Smooth muscle cell (in vitro differentiated cells): Measurements from ENCODE around the gene TRIM49C. TPM values are rescaled to one million over a fixed set of nuclear protein-coding genes. Genes with fewer than 3 reads are reported as not detected.
"Not testable (repeated sequence)": the region's sequence is repeated elsewhere in the genome, so short reads cannot be mapped to it uniquely, and the experiment has no call there.

Experiments
- DNase-seq: peaks from one replicate; lab custom pipeline; 2025; ENCODE audit not compliant: unreplicated experiment; lab: John Stamatoyannopoulos, UW
- H2AFZ ChIP-seq: fragments of 200-600 bp; sonication (generic); 2 replicates; pipeline ENCODE4 v1.6.0; 2016; ENCODE audit warnings: antibody characterized with exemption, low read depth, mild to moderate bottlenecking
- H3F3A ChIP-seq: fragments of 200-600 bp; sonication (generic); 2 replicates; pipeline ENCODE4 v1.6.0; 2017; ENCODE audit warnings: antibody characterized with exemption, low read depth
- H3K27ac ChIP-seq: fragments of 200-600 bp; sonication (generic); 2 replicates; pipeline ENCODE4 v1.5.1; 2016; ENCODE audit warnings: low read depth, mild to moderate bottlenecking
- H3K27me3 ChIP-seq: fragments of 200-600 bp; sonication (generic); 2 replicates; pipeline ENCODE4 v1.6.1; 2016; ENCODE audit warnings: low read depth, mild to moderate bottlenecking
- H3K36me3 ChIP-seq: fragments of 200-600 bp; sonication (generic); 2 replicates; pipeline ENCODE4 v1.5.1; 2016; ENCODE audit warnings: low read depth
- H3K4me1 ChIP-seq: fragments of 200-600 bp; sonication (generic); 2 replicates; pipeline ENCODE4 v1.5.1; 2016; ENCODE audit warnings: low read depth
- H3K4me2 ChIP-seq: fragments of 200-600 bp; sonication (generic); 2 replicates; pipeline ENCODE4 v1.6.0; 2016; ENCODE audit warnings: mild to moderate bottlenecking
- H3K4me3 ChIP-seq: fragments of 200-600 bp; sonication (generic); 2 replicates; pipeline ENCODE4 v1.5.1; 2016; ENCODE audit warnings: mild to moderate bottlenecking
- H3K79me2 ChIP-seq: fragments of 200-600 bp; sonication (generic); 2 replicates; pipeline ENCODE4 v1.6.0; 2016; ENCODE audit warnings: low read depth, mild to moderate bottlenecking
- H3K9ac ChIP-seq: fragments of 200-600 bp; sonication (generic); 2 replicates; pipeline ENCODE4 v1.6.0; 2016; ENCODE audit warnings: low read depth
- H3K9me3 ChIP-seq: fragments of 200-600 bp; sonication (generic); replicated peaks from 2 replicates; pipeline ENCODE4 v1.5.1; 2016; ENCODE audit warnings: low read depth
- H4K20me1 ChIP-seq: fragments of 200-600 bp; sonication (generic); 2 replicates; pipeline ENCODE4 v1.6.0; 2016; ENCODE audit warnings: low read depth
- CTCF ChIP-seq: fragments of 200-600 bp; sonication (generic); IDR thresholded peaks from 2 replicates; pipeline ENCODE4 v1.5.1; 2017; ENCODE audit warnings: borderline replicate concordance, mild to moderate bottlenecking, antibody characterized with exemption; ENCODE audit not compliant: insufficient read depth, poor library complexity, severe bottlenecking
- WGBS: methylation state at CpG from one replicate; pipeline ENCODE4 v1.1.7; 2016; ENCODE audit warnings: low lambda C conversion rate; 5-methylcytosine and 5-hydroxymethylcytosine counted together
- polyA plus RNA-seq: library from polyadenylated mRNA; unstranded; fragments of >200 nt; fragmentation: Nextera tagmentation; extraction: Ambion mirVana; gene quantifications from 2 replicates; pipeline ENCODE4 v1.2.1, GENCODE V29; 2016
- total RNA-seq: library from RNA; depleted of rRNA; stranded (reverse); fragments of >200 nt; gene quantifications from 2 replicates; pipeline ENCODE4 v1.2.3, GENCODE V29; 2014

Gene TRIM49C
- total RNA-seq (not detected in 2 replicates), polyA plus RNA-seq (not detected in 2 replicates)

DNA sequence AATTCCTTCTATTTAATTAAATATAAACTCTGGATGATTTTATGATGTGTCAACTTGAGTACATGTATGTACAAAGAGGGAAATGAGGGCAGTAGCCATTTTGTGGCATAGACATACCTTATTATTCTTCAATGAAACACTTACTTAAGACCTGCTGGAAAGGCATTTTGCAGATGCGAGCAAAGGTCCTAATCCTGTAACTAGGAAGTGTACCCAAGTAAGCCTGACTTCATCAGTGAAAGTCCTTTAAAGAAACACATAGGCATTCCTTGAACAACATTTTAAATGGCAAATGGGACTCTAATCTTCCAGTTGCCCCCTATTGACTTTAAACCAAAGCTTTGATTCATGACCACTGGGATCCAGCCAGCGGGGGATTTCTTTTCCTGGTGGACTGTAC lies at the start of gene TRIM49C:
Gene TRIM49C, plus strand, starts transcription at position 301 of the 400 bp plus-strand sequence. CDS start 4,106 bp downstream, outside the sequence.
- H3K79me2 ChIP-seq, H4K20me1 ChIP-seq, H3K27ac ChIP-seq, H3K27me3 ChIP-seq, H3K4me3 ChIP-seq, H2AFZ ChIP-seq, H3K9ac ChIP-seq, H3K9me3 ChIP-seq, H3F3A ChIP-seq, H3K36me3 ChIP-seq, H3K4me2 ChIP-seq, DNase-seq, H3K4me1 ChIP-seq: not testable (repeated sequence)
- no CpG with 5 or more reads among the region's 2 CpGs for WGBS

DNA sequence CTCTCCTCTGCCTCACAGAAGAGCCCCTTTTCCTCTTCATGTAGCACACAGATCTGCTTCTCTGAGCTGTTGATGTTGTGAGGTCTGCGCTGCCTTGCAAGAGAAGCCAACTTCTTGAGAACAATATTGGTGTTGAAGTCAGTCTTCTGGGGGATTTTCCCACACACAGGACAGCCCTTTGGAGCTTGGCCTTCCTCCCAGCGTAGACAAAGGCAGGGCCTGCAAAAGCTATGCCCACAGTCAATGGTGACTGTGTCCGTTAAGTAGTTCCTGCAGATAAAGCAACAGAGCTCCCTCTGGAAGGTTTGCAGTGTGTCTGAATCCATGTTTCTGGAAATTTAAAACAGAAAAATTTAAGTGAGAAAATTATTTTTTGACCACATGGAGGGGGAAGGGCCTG lies 6.7 kb upstream of the TRIM49C start:
- H3K9ac ChIP-seq, H3K27me3 ChIP-seq, H4K20me1 ChIP-seq, H3F3A ChIP-seq, H3K27ac ChIP-seq, DNase-seq, H2AFZ ChIP-seq, H3K79me2 ChIP-seq, H3K4me2 ChIP-seq, H3K4me3 ChIP-seq, H3K4me1 ChIP-seq, H3K36me3 ChIP-seq, H3K9me3 ChIP-seq: not testable (repeated sequence)
- WGBS, result 82% methylated on average over 2 of the region's 3 CpGs

DNA sequence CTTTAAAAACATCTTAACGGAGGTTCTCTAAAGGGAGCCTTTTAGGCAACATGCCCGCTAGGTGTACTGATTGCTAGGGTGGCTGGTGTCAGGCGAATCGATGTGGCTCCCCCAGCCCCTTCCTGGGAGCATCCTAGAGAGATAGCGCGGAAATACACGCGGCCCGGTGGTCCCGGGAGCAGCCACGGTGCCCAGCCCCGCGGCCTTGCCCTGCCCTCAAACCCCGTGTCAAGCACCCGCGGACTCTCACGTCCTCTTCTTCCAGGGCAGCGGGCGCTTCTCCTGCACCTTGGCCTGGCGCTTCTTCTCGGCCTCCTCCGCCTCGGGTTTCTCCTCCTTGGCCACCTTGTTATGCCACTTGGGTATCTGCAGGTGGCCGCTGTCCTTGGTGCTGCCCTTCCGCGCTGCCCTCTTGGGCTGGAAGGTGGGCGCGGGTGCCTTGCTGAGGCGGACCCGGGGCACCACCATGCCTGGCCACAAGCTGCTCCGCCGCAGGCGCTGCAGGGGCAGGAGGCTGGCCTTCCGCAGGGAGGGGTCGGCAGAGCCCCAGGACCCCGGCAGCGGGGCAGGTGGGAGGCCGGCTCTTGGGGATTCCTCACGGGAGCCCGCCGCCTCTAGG lies 20.8 kb downstream of the TRIM49C start:
- WGBS, result 56% methylated on average over 17 of the region's 41 CpGs
- H3K4me2 ChIP-seq, H3K79me2 ChIP-seq: not testable (repeated sequence)

DNA sequence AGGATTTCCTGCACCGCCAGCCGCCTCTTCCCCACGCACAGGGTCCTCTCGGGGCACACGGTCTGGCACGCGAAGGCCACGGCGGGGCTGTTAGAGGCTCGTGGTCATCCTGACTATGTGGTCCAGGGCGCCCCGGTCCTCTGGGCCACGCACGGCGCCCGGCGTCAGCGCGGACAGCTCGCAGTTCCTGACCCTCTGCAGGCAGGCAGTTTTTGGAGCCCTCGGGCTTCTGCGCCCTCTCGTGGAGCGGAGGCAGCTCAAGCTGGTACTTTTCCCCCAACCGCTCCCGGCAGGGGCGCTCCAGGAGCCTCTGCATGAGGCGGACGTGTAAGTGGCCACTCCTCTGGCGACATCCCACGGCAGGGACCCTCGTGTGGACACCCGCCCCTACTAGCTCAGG lies 21.4 kb downstream of the TRIM49C start:
- not testable (repeated sequence) for H3K4me3 ChIP-seq, H3K9ac ChIP-seq, DNase-seq, H3K79me2 ChIP-seq, H3K36me3 ChIP-seq, H4K20me1 ChIP-seq, H3K9me3 ChIP-seq, H3F3A ChIP-seq, H3K4me1 ChIP-seq, H3K4me2 ChIP-seq, H3K27ac ChIP-seq, H2AFZ ChIP-seq, H3K27me3 ChIP-seq
- peak; percentile 14 for TF ChIP-seq CTCF
- WGBS, result 2% methylated on average over 13 of the region's 33 CpGs

More for the DNA sequence above, 20.8 kb downstream of the TRIM49C start:
- H2AFZ ChIP-seq, H3K4me3 ChIP-seq, H3K4me1 ChIP-seq, H3K27me3 ChIP-seq, H3K9ac ChIP-seq, H3K36me3 ChIP-seq, H3K9me3 ChIP-seq, H3F3A ChIP-seq, DNase-seq, H3K27ac ChIP-seq, H4K20me1 ChIP-seq: not testable (repeated sequence)

- H3K79me2 ChIP-seq, H3K27ac ChIP-seq, H3K9ac ChIP-seq, H2AFZ ChIP-seq, H3K27me3 ChIP-seq, H3K9me3 ChIP-seq, H3K4me1 ChIP-seq, H3F3A ChIP-seq, DNase-seq, H3K4me2 ChIP-seq, H4K20me1 ChIP-seq, H3K4me3 ChIP-seq, H3K36me3 ChIP-seq: not testable (repeated sequence)
- WGBS, result 71% methylated on average over 13 of the region's 28 CpGs
Measured at GRCh38 chr11:90053545-90053944, 22.6 kb downstream of the TRIM49C start.

- H3K4me1 ChIP-seq, H3K4me2 ChIP-seq, H3F3A ChIP-seq, H3K9ac ChIP-seq, H3K9me3 ChIP-seq, H4K20me1 ChIP-seq, H3K79me2 ChIP-seq, H3K27me3 ChIP-seq, H3K27ac ChIP-seq, H3K36me3 ChIP-seq, H3K4me3 ChIP-seq, DNase-seq, H2AFZ ChIP-seq: not testable (repeated sequence)
- 95% methylated on average over 3 of the region's 3 CpGs for WGBS
Measured at GRCh38 chr11:90085650-90086049, 54.7 kb downstream of the TRIM49C start, which contains the start of gene UBTFL1. Gene UBTFL1, plus strand, starts transcription at chr11:90085950. Its CDS starts 0 bp downstream, at chr11:90085950.

GRCh38 chr11:90088731-90089130 lies 57.8 kb downstream of the TRIM49C start:
- H3F3A ChIP-seq, H2AFZ ChIP-seq, H4K20me1 ChIP-seq, H3K4me2 ChIP-seq, H3K4me3 ChIP-seq, H3K36me3 ChIP-seq, H3K79me2 ChIP-seq, H3K27ac ChIP-seq, H3K9ac ChIP-seq, DNase-seq, H3K9me3 ChIP-seq, H3K27me3 ChIP-seq, H3K4me1 ChIP-seq: not testable (repeated sequence)
- 49% methylated on average over 2 of the region's 2 CpGs for WGBS
